ENCODE data around the gene HOXD11.

DNA sequence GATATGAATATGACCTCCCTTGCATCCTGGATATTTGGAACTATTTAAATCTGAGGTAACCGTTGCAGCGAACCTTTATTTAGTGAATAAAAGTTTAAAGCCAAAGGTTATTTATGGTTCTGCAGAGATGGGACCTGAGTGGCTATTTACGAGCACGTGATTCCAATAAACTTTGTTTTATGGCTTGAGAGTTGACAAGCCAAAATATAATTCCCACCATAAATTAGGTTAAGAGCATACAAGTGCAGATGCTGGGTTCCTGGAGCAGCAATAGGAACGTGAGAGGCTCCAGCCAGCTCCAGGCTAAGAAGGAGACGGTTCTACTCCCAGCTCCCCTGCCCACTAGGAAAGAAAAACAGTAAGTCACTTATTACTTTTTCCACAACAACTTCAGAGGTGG is 39.0 kb downstream of the HOXD11 start:
- TF ChIP-seq, protein P1, sequence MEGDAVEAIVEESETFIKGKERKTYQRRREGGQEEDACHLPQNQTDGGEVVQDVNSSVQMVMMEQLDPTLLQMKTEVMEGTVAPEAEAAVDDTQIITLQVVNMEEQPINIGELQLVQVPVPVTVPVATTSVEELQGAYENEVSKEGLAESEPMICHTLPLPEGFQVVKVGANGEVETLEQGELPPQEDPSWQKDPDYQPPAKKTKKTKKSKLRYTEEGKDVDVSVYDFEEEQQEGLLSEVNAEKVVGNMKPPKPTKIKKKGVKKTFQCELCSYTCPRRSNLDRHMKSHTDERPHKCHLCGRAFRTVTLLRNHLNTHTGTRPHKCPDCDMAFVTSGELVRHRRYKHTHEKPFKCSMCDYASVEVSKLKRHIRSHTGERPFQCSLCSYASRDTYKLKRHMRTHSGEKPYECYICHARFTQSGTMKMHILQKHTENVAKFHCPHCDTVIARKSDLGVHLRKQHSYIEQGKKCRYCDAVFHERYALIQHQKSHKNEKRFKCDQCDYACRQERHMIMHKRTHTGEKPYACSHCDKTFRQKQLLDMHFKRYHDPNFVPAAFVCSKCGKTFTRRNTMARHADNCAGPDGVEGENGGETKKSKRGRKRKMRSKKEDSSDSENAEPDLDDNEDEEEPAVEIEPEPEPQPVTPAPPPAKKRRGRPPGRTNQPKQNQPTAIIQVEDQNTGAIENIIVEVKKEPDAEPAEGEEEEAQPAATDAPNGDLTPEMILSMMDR (IDR thresholded peaks at IDR 0.05): no peak
- TF ChIP-seq POLR2A (IDR thresholded peaks at IDR 0.05): no peak

All from esophagus squamous epithelium (tissue), 4 donors.